Duodenal mucosa (tissue), 2 donors: ENCODE measurements around the gene LSMEM2.

ENCODE experiments used
- H3K27ac ChIP-seq: one replicate; pipeline ENCODE4 v1.7.0; 2013; ENCODE audit warnings: low read depth, low read length
- H3K27me3 ChIP-seq, 2 donors: one replicate each; pipeline ENCODE4 v1.7.0; 2013; ENCODE audit warnings: low read length in 2 of 2, control low read depth in 1 of 2; ENCODE audit not compliant: insufficient read depth in 2 of 2, control insufficient read depth in 1 of 2
- H3K36me3 ChIP-seq, 2 donors: one replicate each; pipeline ENCODE4 v1.7.0; 2013; ENCODE audit warnings: low read length in 2 of 2, control low read depth in 1 of 2; ENCODE audit not compliant: insufficient read depth in 2 of 2, control insufficient read depth in 1 of 2
- H3K4me1 ChIP-seq, 2 donors: one replicate each; pipeline ENCODE4 v1.7.0; 2013; ENCODE audit warnings: low read length in 2 of 2, control low read depth in 1 of 2; ENCODE audit not compliant: insufficient read depth in 2 of 2, control insufficient read depth in 1 of 2
- H3K4me3 ChIP-seq, 2 donors: one replicate each; pipeline ENCODE4 v1.7.0; 2013; ENCODE audit warnings: low read length in 2 of 2, low read depth in 1 of 2
- H3K9ac ChIP-seq, 2 donors: one replicate each; pipeline ENCODE4 v1.7.0; 2013; ENCODE audit warnings: low read length in 2 of 2, low read depth in 1 of 2
- H3K9me3 ChIP-seq, 2 donors: one replicate each; pipeline ENCODE4 v1.7.0; 2013; ENCODE audit warnings: low read length in 2 of 2, control low read depth in 1 of 2; ENCODE audit not compliant: control insufficient read depth in 1 of 2

LSMEM2 gene

DNA sequence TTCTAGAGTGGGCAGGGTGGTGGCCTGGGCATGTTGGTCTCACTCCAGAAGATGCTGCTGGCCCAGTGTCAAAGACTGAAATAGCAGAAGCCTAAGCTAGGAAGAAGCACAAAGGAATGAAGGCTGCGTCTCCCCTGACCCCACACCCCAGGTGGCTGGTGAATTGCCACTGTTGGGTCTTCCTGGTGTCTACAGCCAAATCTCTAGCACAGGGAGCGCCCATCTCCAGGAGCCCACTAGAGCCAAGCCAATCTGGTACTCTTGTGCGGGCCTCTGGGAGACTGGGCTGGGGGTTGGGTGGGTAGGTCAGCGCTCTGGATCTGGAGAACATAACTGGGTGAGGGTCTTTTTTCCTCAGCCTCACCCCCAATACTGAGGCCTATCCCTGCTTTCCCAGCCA lies 48.2 kb downstream of the LSMEM2 start:
- H3K4me1 ChIP-seq: peaks cover 24 to 48% of the 10 kb centered on the region in 2 donors
- peak overlapping the region; percentile 91 for H3K9ac ChIP-seq
- H3K9me3 ChIP-seq: no peaks in the 10 kb centered on the region
- no peaks in the 10 kb centered on the region for H3K27me3 ChIP-seq
- H3K27ac ChIP-seq: no peak overlapping the region
- H3K4me3 ChIP-seq: peak overlapping the region; percentile 85 to 90
- peaks cover 28 to 42% of the 10 kb centered on the region in 2 donors for H3K36me3 ChIP-seq

DNA sequence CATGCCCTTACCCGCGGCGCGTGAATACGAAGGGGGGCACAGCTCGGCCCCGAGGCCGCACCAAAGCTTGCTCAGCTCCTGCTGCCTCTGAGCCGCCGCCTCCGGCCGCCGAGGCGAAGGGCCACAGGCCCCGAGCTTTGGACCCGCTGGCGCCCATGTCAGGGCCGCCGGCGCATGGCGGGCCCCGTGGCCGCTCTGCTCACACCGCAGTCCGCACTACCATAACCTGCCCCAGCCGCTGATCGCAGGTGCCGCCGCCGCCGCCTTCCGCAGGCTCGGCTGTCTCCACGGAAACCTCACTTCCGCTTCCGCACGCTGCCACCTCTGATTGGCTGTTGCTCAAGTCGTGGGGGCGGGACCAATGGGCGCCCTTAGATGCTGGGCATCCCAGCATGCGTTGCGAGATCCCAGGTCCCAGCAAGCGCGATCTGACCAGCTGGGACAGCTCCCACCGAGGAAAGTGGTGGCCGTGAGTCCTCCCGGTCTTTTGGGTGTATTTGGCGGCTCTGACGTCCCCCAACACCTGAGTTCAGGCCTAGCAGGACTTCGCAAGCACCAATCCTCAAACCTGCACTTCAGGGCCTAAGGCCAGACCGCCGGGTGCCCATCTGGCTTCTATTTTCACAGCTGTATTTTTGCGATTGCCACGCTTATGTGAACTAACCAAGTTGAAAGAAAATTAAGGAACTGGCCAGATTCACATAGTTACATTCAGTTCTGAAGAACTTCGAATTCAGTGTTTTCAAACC lies 49.2 kb downstream of the LSMEM2 start, which contains the start of gene TUSC2:
TSS of gene TUSC2 (minus strand) at position 281 of the 749 bp plus-strand sequence. CDS start at position 157, 124 bp downstream.
- Histone ChIP-seq H3K9me3 (no peaks in the 10 kb centered on the region), H3K4me1 (peaks cover 17 to 40% of the 10 kb centered on the region in 2 donors), H3K4me3 (peak within 1 kb of the TSS; percentile 85 to 90), H3K27me3 (no peaks in the 10 kb centered on the region), H3K36me3 (peaks cover 28 to 47% of the 10 kb centered on the region in 2 donors), H3K27ac (peak within 1 kb of the TSS; percentile 78), H3K9ac (peak within 1 kb of the TSS; percentile 91)

DNA sequence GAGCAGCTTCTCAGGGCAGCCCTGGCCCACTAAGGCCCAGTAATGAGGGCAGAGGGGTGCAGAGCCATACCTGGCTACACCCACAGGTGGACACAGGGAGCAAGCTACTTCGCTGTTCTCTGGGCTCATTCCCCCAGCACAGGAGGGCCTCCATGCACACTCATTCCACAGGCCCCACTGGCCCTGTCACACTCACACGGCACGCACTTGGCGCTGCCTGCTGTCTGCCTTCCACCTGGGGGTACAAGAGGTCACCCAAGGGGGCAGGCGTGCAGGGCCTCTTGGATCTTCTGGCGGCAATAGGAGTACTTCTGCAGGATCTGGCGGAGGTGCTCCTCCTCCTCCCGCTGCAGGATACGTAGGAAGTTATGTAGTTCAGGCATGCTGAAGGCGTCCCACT lies 51.4 kb downstream of the LSMEM2 start:
- Histone ChIP-seq H3K9me3 (no peaks in the 10 kb centered on the region), H3K4me3 (no peak overlapping the region), H3K4me1 (peaks cover 22 to 39% of the 10 kb centered on the region in 2 donors), H3K27ac (no peak overlapping the region), H3K36me3 (peaks cover 28 to 52% of the 10 kb centered on the region in 2 donors), H3K9ac (no peak overlapping the region), H3K27me3 (no peaks in the 10 kb centered on the region)

DNA sequence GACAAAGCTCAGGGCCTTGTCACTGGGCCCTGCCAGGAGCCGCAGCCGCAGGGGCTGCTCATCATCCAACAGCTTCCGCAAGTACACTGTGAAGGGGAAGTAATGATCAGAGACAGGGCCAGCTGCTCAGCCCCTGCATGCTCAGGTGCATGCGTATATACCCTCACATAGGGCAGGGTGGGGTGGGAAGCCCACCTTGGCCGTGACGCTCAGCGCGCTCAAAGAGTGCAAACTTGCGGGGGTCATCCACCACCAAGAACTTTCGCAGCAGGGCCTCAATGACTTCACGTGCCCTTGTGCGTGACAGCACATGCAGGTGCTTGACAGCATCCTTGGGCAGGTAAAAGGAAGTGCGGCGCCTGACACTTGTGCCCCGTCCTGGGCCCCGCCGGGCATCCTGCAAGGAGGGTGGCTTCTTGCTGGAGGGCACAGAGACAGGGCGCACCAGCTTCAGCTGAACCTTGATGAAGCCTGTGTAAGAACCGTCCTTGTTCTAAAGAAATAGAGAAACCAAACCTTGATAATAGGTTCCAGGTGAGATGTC lies 52.5 kb downstream of the LSMEM2 start:
- no peak overlapping the region for H3K9ac ChIP-seq
- no peak overlapping the region for H3K27ac ChIP-seq
- no peaks in the 10 kb centered on the region for H3K9me3 ChIP-seq
- H3K4me1 ChIP-seq: peaks cover 29 to 50% of the 10 kb centered on the region in 2 donors
- no peak overlapping the region for H3K4me3 ChIP-seq
- H3K36me3 ChIP-seq: peaks cover 25 to 41% of the 10 kb centered on the region in 2 donors
- H3K27me3 ChIP-seq: no peaks in the 10 kb centered on the region

DNA sequence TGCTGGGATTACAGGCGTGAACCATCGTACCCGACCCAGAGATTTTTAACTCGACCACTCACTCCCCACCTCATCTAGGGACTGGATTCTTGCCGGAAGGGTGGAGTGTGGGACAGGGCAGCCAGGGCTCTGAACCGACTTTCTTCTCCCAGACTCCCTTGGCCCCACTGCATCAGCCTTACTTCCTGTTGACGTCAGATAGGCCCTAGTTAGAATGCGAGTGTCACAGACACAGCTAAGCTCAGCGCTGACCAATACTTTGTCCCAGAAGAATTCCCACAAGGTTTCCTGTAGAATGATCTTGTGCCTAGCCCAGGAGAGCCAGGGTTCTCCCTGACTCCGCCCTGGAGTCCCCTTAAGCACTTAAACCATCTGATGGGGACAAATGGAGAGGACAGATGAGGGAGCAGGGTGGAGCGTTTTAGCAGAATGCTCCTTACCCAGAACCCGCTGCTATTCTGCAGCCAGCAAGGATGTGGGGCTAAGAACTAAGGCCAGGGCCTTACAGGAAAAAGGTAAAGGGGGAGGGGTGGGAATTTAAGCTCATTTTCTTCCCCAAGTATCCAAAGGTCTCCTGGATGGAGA lies 54.9 kb downstream of the LSMEM2 start:
- Histone ChIP-seq H3K36me3 (peaks cover 25 to 41% of the 10 kb centered on the region in 2 donors), H3K27me3 (no peaks in the 10 kb centered on the region), H3K4me1 (peaks cover 23 to 44% of the 10 kb centered on the region in 2 donors), H3K9me3 (no peaks in the 10 kb centered on the region), H3K4me3 (no peak overlapping the region), H3K27ac (peak overlapping the region; percentile 26), H3K9ac (peak overlapping the region; percentile 5 to 38)

DNA sequence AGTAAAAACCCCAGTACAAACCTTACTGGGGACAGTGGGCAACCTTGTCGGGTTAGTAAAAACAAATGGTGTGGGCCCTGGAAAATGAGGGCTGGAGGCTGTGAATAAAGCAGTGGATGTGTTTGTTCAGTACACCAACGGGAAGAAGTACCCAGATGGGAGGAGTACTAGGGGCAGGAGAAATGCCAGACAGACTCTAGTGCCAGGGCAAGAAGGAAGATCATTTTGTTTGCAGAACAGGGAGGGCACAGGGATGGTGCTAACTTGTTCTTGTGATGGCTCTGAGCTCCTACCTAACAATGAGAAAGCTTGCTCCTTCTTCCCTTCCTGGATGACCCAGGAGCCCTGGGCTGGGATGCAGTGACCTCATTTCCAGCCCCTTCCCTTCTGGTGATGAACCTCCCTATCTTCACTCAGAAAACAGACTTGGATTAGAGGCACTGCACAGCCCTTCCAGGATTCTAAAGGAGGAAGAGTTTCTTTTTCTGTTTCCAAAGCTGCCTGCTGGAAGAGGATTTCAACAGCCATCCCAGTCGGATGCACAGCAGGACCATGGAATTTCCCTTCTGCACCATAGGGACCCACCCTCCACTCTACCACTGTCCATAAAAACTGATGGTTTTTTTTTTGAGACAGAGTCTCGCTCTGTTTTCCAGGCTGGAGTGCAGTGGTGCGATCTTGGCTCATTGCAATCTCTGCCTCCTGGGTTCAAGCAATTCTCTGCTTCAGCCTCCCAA lies 55.6 kb downstream of the LSMEM2 start:
- H3K4me1 ChIP-seq: peaks cover 23 to 45% of the 10 kb centered on the region in 2 donors
- H3K27me3 ChIP-seq: no peaks in the 10 kb centered on the region
- H3K4me3 ChIP-seq: no peak overlapping the region
- peaks cover 25 to 38% of the 10 kb centered on the region in 2 donors for H3K36me3 ChIP-seq
- H3K9me3 ChIP-seq: no peaks in the 10 kb centered on the region
- H3K27ac ChIP-seq: peak overlapping the region; percentile 26
- peak overlapping the region; percentile 5 to 38 for H3K9ac ChIP-seq

DNA sequence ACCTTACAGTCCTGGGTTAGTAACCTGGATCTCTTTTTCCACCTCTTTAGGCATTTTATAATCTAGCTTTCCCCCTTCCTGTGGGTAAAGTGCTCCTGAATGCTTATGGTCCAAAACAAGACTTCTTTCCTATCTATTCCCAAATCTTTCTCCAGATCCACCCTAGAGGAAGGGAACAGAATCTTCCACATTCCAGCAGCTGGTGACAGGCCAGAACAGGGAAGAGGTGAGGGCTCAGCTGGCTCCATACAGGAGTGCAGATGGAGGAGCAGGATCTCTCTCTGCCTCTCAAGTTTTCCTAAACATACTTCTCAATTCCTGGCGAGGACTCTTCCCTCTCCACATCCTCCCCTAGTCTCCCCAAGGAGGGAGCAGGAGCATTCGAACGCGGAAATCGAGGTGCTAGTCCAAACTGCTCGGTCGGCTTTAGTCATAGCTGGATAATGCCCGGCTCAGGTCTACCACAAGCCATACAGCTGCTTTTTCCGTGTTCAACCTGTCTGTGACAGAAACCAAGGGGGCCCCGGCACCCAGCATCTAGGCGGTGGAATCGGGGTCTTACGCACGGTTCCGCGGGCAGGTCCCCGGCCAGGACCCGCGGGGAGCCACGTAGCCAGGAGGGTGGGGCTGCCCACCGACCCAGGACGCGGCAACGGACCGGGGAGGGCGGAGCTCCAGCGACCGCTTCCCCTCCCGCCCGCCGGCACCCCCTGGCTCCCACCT lies 57.7 kb downstream of the LSMEM2 start:
- peaks cover 37 to 63% of the 10 kb centered on the region in 2 donors for H3K4me1 ChIP-seq

DNA sequence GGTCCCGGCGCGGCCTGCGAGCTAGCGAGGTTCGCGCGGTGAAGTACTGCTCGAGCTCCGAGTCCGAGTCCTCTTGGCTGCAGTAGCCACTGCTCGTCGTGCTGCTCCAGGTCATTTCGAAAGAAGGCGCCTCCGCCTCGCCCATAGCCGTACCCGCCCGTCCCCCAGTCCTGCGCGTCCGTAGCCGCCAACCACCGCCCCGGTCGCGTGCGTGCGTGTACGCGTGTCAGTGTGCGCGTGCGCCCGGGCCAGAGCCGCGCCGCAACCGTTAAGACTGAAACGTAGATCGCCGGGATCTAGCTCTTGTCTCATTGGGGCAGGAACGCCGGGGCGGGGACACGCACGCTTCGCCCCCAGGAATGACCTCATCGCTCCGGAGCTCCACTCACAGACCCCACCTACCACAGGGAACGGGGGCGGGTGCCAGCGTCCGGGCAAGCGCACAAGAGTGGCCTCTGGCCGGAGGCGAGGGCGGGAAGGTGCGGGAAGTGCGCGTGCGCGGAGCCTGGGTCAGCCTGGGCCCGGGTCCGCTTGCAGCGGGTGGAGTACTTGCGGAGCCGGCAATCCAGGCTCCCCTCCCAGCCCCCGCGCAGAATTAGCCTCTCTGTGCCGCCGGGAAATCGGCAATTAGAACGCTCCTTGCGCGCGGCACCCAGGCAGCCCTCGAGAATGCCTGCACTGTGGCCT lies 58.4 kb downstream of the LSMEM2 start:
- peaks cover 37 to 63% of the 10 kb centered on the region in 2 donors for H3K4me1 ChIP-seq
- H3K9ac ChIP-seq: peak overlapping the region; percentile 88 to 95
- H3K36me3 ChIP-seq: peaks cover 0 to 11% of the 10 kb centered on the region in 2 donors
- peak overlapping the region; percentile 98 for H3K27ac ChIP-seq
- no peaks in the 10 kb centered on the region for H3K27me3 ChIP-seq
- no peaks in the 10 kb centered on the region for H3K9me3 ChIP-seq
- peak overlapping the region; percentile 74 to 81 for H3K4me3 ChIP-seq

More for the DNA sequence above, 57.7 kb downstream of the LSMEM2 start:
- Histone ChIP-seq H3K4me3 (peak overlapping the region; percentile 74 to 81), H3K27ac (peak overlapping the region; percentile 98), H3K9me3 (no peaks in the 10 kb centered on the region), H3K9ac (peak overlapping the region; percentile 88 to 95), H3K27me3 (no peaks in the 10 kb centered on the region), H3K36me3 (peaks cover 4 to 18% of the 10 kb centered on the region in 2 donors)
